Cardiac fibroblast (primary cell): Measurements from ENCODE around the gene DAGLA.
"Not testable (repeated sequence)": the region's sequence is repeated elsewhere in the genome, so short reads cannot be mapped to it uniquely, and the experiment has no call there.

Experiments used
- DNase-seq, 2 donors: peaks; one replicate each; pipeline versions ENCODE4 v3.0.0 to v3.0.0-alpha.2; 2010; ENCODE audit warnings: low read depth in 2 of 2
- H3K4me3 ChIP-seq, 2 donors: replicated peaks in 1 of 2; 1 replicate in 1 of 2; 2 replicates in 1 of 2; pipeline ENCODE4 v1.5.1; 2011; ENCODE audit warnings: low read depth in 2 of 2, low read length in 2 of 2, mild to moderate bottlenecking in 2 of 2, moderate library complexity in 1 of 2
- TF ChIP-seq, protein P1 (sequence below): IDR thresholded peaks from one replicate; pipeline ENCODE4 v1.5.1; 2011; ENCODE audit warnings: low read depth, mild to moderate bottlenecking, low read length, inconsistent platforms

Gene DAGLA

DNA sequence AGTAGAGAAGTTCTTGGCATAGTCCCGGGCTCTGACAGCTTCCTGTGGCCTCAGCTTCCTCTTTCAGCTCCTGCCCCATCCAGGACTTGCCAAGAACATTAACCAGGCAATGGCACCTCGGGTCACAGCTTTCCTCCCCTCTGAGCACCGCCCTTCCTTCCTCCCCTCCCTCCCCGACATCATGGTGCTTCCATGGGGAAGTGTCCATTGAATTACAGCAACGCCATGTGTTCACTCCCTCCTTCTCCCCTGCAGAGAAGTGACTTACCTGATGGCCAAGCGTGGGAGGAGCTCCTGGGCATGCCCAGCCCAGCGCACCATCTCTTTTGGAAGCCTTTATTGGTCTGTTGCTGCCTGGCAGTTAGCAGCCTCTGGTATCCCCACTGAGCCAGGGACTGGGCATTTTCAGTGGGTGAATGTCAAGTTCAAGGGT is 25.8 kb upstream of the DAGLA start:
- TF ChIP-seq, protein P1, sequence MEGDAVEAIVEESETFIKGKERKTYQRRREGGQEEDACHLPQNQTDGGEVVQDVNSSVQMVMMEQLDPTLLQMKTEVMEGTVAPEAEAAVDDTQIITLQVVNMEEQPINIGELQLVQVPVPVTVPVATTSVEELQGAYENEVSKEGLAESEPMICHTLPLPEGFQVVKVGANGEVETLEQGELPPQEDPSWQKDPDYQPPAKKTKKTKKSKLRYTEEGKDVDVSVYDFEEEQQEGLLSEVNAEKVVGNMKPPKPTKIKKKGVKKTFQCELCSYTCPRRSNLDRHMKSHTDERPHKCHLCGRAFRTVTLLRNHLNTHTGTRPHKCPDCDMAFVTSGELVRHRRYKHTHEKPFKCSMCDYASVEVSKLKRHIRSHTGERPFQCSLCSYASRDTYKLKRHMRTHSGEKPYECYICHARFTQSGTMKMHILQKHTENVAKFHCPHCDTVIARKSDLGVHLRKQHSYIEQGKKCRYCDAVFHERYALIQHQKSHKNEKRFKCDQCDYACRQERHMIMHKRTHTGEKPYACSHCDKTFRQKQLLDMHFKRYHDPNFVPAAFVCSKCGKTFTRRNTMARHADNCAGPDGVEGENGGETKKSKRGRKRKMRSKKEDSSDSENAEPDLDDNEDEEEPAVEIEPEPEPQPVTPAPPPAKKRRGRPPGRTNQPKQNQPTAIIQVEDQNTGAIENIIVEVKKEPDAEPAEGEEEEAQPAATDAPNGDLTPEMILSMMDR = no peak
- no peak overlapping the region for H3K4me3 ChIP-seq
- peak in 1 of 2 donors; percentile 42 for DNase-seq

DNA sequence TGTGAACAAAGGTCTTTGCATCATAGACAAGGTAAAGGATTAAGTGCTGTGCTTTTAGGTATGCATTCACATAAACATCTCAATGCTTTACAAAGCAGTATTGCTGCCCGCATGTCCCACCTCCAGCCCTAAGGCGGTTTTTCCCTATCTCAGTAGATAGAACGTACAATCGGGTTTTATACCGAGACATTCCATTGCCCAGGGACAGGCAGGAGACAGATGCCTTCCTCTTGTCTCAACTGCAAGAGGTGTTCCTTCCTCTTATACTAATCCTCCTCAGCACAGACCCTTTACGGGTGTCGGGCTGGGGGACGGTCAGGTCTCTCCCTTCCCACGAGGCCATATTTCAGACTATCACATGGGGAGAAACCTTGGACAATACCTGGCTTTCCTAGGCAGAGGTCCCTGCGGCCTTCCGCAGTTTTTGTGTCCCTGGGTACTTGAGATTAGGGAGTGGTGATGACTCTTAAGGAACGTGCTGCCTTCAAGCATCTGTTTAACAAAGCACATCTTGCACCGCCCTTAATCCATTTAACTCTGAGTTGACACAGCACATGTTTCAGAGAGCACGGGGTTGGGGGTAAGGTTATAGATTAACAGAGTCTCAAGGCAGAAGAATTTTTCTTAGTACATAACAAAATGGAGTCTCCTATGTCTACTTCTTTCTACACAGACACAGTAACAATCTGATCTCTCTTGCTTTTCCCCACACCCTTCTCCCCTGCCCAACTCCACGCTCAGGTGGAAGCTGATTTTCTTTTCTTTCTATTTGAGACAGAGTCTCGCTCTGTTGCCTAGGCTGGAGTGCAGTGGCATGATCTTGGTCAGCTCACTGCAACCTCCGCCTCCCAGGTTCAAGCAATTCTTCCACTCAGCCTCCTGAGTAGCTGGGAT is 24.7 kb upstream of the DAGLA start:
- H3K4me3 ChIP-seq, DNase-seq: not testable (repeated sequence)

DNA sequence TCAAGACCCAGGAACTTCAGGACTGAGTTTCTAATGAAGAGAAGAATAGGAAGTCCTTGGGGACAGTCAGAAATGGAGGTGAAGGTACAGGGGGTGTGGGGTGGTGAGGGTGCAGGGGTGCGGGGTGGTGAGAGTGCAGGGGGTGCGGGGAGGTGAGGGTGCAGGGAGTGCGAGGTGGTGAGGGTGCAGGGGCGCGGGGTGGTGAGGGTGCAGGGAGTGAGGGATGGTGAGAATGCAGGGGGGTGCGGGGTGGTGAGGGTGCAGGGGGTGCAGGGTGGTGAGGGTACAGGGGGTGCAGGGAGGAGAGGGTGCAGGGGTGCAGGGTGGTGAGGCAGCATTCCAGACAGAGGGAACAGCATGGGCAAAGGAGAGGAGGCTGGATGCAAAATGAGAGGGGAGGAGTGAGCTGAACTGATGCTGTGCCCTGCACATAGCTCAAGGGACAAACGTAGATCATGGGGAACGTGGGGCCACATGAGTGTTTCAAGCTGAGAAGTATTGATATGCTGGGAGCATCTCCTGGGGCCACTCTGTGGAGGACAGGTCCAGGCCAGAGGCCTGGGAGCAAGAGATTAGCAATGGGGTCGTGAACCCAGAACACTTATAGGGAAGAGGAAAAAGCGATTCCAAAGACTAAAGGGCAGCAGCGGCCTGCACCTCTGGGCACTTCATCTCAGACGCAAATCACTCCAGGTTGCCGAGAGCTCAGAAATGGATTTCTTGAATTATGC is 23.7 kb upstream of the DAGLA start:
- DNase-seq = no peak
- TF ChIP-seq, protein P1 = no peak

DNA sequence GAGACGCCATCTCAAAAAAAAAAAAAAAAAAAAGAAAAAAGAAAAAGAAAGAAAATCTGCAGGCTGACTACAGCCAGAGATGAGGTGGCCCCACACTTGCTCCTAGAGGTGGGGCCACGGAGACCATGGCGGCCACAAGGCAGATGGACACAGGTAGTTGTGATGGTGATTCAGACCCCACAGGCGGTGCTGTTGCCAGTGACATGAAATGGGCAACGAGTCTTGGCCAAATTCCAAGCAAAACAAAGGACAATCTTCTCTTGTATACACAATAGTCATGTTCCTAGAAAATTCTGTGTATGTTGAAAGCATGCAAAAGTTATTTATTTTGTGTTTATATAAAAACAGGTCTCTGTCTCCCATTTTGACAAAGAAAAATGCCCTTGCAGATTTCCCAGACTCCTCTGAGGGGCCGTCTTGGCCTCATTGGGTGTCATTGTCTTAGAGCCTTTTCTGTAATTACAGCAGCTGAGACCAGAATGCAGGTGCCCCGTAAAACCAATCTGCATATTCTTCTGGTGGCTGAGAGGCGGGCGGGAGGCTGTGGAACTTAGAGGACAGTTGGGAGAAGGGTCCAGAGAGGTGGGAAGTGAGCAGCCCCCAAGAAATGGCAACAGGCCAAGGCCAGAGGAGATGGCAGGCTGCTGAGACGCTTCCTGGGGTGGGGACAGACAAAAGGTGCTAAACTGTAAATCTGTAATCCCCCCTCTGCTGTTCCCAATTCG is 22.5 kb upstream of the DAGLA start:
- TF ChIP-seq, protein P1 = no peak
- no peak overlapping the region for H3K4me3 ChIP-seq
- peak in 1 of 2 donors; percentile 18 for DNase-seq

More for the DNA sequence above, 23.7 kb upstream of the DAGLA start:
- no peak overlapping the region for H3K4me3 ChIP-seq

DNA sequence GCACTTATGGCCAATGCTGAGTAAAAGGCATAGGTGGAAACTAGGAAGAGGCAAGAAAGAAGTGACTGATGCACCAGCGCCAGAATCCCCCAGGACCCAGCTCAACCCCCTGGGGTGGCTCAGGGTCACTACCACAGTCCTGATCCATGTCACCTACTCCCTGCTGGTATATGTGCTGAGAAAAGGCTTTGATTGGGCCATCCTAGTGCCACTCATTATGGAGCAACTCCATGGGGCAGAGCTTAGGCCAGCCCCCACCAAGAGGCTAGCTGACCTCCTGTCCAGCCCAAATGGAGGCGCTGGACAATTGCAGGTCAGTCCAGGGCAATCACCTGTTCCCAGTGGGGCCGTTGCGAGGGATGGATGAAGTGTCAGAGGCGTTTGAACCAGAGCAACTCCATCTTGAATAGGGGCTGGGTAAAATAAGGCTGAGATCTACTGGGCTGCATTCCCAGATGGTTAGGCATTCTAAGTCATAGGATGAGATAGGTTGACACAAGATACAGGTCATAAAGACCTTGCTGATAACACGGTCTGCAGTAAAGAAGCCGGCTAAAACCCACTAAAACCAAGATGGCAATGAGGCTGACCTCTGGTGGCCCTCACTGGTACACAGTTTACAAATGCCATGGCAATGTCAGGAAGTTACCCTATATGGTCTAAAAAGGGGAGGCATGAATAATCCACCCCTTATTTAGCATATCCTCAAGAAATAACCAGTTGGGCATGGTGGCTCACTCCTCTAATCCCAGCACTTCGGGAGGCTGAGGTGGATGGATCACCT is 20.6 kb upstream of the DAGLA start:
- H3K4me3 ChIP-seq = no peak overlapping the region
- peak in 1 of 2 donors; percentile 13 for DNase-seq
- TF ChIP-seq, protein P1 = peak; percentile 13

DNA sequence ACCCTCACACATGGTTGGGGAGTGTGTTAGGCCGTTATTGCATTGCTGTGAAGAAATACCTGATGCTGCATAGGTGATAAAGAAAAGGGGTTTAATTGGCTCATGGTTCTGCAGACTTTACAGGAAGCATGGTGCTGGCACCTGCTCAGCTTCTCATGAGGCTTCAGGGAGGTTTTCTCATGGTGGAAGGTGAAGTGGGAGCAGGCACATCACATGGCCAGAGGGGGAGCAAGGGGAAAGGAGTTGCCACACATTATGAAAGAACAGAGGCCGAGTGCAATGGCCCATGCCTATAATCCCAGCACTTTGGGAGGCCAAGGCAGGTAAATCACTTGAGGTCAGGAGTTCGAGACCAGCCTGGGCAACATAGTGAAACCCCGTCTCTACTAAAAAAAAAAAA is 19.2 kb upstream of the DAGLA start:
- not testable (repeated sequence) for DNase-seq, H3K4me3 ChIP-seq

DNA sequence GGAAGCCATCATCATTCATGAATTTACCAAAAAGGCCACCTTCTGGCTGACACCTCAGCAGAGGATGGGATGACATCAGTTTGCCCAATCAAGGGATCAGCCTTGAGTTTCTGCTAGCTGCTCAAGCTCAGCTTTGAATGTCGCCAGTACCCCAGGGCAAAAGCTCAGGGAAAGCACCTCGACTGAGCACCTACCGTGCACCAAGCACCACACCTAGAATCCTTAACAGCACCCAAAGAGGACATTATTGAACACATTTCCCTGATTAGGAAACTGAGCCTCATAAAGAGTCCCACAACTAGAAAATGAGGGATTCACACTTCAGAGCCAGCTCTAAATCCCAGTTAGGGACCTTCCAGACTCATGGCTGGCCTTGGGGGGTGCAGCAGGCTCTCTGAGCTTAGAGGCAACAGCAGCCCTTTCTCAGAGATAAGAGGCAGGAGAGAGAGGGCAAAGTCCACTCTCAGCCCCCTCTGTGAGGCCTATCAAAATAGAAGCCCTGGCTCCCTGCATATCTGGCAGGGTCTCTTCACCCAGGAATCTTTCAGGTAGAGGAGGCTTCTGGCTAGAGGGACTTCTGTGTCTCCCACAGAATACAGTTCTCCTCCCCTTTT is 13.4 kb upstream of the DAGLA start:
- no peak for DNase-seq
- TF ChIP-seq, protein P1 = no peak
- H3K4me3 ChIP-seq = no peak overlapping the region
